ENCODE results near the gene ITPR2.

The ITPR2 gene

GRCh38 chr12:26719852-26720251, 113.1 kb downstream of the ITPR2 start:
- no peak overlapping the region for H3K4me3 ChIP-seq (replicated peaks; ENCODE audit: insufficient read depth, low read length)
- no peak for DNase-seq (ENCODE audit: low read depth in 1 of 2, low spot score in 1 of 2)
- H3K27me3 ChIP-seq (ENCODE audit: insufficient read depth, poor library complexity, severe bottlenecking) = no peaks in the 10 kb centered on the region
- TF ChIP-seq SPI1 (IDR thresholded peaks at IDR 0.05; ENCODE audit: borderline replicate concordance, low read depth) (no peak), REST (IDR thresholded peaks at IDR 0.05; ENCODE audit: insufficient replicate concordance, low read depth) (no peak), POLR2AphosphoS5 (IDR thresholded peaks at IDR 0.05; ENCODE audit: low read depth) (no peak), CTCF (IDR thresholded peaks at IDR 0.05; ENCODE audit: insufficient read depth, low read length) (no peak), GABPA (IDR thresholded peaks at IDR 0.05; ENCODE audit: low read depth) (no peak)
- H3K27ac ChIP-seq (replicated peaks) = no peak overlapping the region

GRCh38 chr12:26717757-26718156, 115.2 kb downstream of the ITPR2 start:
- no peak for TF ChIP-seq POLR2AphosphoS5 (IDR thresholded peaks at IDR 0.05; ENCODE audit: low read depth)
- TF ChIP-seq REST (IDR thresholded peaks at IDR 0.05; ENCODE audit: insufficient replicate concordance, low read depth) = no peak
- TF ChIP-seq GABPA (IDR thresholded peaks at IDR 0.05; ENCODE audit: low read depth) = no peak
- Histone ChIP-seq H3K27me3 (ENCODE audit: insufficient read depth, poor library complexity, severe bottlenecking) (no peaks in the 10 kb centered on the region), H3K27ac (replicated peaks) (no peak overlapping the region), H3K4me3 (replicated peaks; ENCODE audit: insufficient read depth, low read length) (no peak overlapping the region)
- no peak for DNase-seq (ENCODE audit: low read depth in 1 of 2, low spot score in 1 of 2)

GRCh38 chr12:26715232-26715631, 117.8 kb downstream of the ITPR2 start:
- Histone ChIP-seq H3K27me3 (ENCODE audit: insufficient read depth, poor library complexity, severe bottlenecking) (no peaks in the 10 kb centered on the region), H3K4me3 (replicated peaks; ENCODE audit: insufficient read depth, low read length) (no peak overlapping the region), H3K27ac (replicated peaks) (no peak overlapping the region)
- TF ChIP-seq SPI1 (IDR thresholded peaks at IDR 0.05; ENCODE audit: borderline replicate concordance, low read depth) (no peak), REST (IDR thresholded peaks at IDR 0.05; ENCODE audit: insufficient replicate concordance, low read depth) (no peak), CTCF (IDR thresholded peaks at IDR 0.05; ENCODE audit: insufficient read depth, low read length) (no peak), POLR2AphosphoS5 (IDR thresholded peaks at IDR 0.05; ENCODE audit: low read depth) (no peak), GABPA (IDR thresholded peaks at IDR 0.05; ENCODE audit: low read depth) (no peak)
- no peak for DNase-seq (ENCODE audit: low read depth in 1 of 2, low spot score in 1 of 2)

Data from HL-60 (cell line).